ENCODE results near the gene TCF19. TPM values are rescaled to one million over a fixed set of nuclear protein-coding genes. Genes with fewer than 3 reads are reported as not detected.
A peak's percentile ranks its signal among the peaks of the same experiment; 100 is the strongest.
"Not testable (repeated sequence)": the region's sequence is repeated elsewhere in the genome, so short reads cannot be mapped to it uniquely, and the experiment has no call there.

The TCF19 gene
- total and polyA plus RNA-seq, 8 donors = 5.0 to 16.1 (median 7.4) TPM

DNA sequence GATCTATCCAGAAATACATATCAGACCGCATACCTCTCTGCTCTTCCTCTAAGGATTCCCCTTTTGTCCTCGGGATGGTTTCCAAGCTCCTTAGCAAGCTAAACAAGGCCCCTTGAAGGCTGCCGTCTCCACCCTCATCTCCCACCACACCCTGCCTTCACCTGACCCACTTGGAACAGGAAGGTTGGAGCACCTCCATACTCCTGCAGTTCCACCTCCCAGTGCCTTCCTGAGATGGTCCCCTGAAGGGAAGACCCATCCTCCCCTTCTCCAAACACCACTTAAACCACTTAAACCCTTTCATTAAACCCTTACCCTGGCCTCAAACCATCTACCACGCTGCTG is 20.6 kb downstream of the TCF19 start:
- DNase-seq = no peak
- Histone ChIP-seq H3K4me3 (peak overlapping the region in 1 of 4 donors; percentile 31), H3K9me3 (no peaks in the 10 kb centered on the region), H3K4me1 (peaks cover 32 to 55% (median 47%) of the 10 kb centered on the region in 4 donors), H3K36me3 (peaks cover 0 to 37% (median 26%) of the 10 kb centered on the region in 4 donors), H3K27me3 (no peaks in the 10 kb centered on the region), H3K27ac (peak overlapping the region in 4 of 5 donors; percentile 15 to 58 (median 46))
- WGBS, 5 donors = 41 to 69% (median 53%) methylated on average over 4 of the region's 4 CpGs
- intact Hi-C loops (cut with DNase I; ENCODE audit: low total_unique reads) = no loop called here
- TF ChIP-seq POLR2AphosphoS5 (IDR thresholded peaks at IDR 0.05) (no peak), POLR2A (IDR thresholded peaks at IDR 0.05) (no peak), EP300 (IDR thresholded peaks at IDR 0.05) (no peak)
- TF ChIP-seq, protein P1, sequence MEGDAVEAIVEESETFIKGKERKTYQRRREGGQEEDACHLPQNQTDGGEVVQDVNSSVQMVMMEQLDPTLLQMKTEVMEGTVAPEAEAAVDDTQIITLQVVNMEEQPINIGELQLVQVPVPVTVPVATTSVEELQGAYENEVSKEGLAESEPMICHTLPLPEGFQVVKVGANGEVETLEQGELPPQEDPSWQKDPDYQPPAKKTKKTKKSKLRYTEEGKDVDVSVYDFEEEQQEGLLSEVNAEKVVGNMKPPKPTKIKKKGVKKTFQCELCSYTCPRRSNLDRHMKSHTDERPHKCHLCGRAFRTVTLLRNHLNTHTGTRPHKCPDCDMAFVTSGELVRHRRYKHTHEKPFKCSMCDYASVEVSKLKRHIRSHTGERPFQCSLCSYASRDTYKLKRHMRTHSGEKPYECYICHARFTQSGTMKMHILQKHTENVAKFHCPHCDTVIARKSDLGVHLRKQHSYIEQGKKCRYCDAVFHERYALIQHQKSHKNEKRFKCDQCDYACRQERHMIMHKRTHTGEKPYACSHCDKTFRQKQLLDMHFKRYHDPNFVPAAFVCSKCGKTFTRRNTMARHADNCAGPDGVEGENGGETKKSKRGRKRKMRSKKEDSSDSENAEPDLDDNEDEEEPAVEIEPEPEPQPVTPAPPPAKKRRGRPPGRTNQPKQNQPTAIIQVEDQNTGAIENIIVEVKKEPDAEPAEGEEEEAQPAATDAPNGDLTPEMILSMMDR (IDR thresholded peaks at IDR 0.05) = no peak

- DNase-seq = no peak
- H3K27me3 ChIP-seq = no peaks in the 10 kb centered on the region
- peak overlapping the region in 3 of 4 donors; percentile 12 to 47 (median 32) for H3K4me3 ChIP-seq
- H3K9me3 ChIP-seq = no peaks in the 10 kb centered on the region
- TF ChIP-seq POLR2A (IDR thresholded peaks at IDR 0.05) (no peak), POLR2AphosphoS5 (IDR thresholded peaks at IDR 0.05) (no peak), EP300 (IDR thresholded peaks at IDR 0.05) (no peak)
- TF ChIP-seq, protein P1 (IDR thresholded peaks at IDR 0.05) = no peak
- intact Hi-C loops (cut with DNase I; ENCODE audit: low total_unique reads) = no loop called here
- 90 to 98% (median 95%) methylated on average over 8 of the region's 8 CpGs for WGBS, 5 donors
- peaks cover 33 to 55% (median 47%) of the 10 kb centered on the region in 4 donors for H3K4me1 ChIP-seq
- H3K36me3 ChIP-seq = peaks cover 0 to 34% (median 20%) of the 10 kb centered on the region in 4 donors
- H3K27ac ChIP-seq = peak overlapping the region in 2 of 5 donors; percentile 52 to 55
Measured at GRCh38 chr6:31179896-31180295, 21.5 kb downstream of the TCF19 start.

GRCh38 chr6:31180500-31180899 is 22.1 kb downstream of the TCF19 start:
- DNase-seq = peak in 1 of 2 donors; percentile 80
- H3K36me3 ChIP-seq = peaks cover 0 to 28% (median 14%) of the 10 kb centered on the region in 4 donors
- TF ChIP-seq EP300 (IDR thresholded peaks at IDR 0.05) = no peak
- peak in 1 of 3 donors; percentile 10 for TF ChIP-seq POLR2AphosphoS5 (IDR thresholded peaks at IDR 0.05)
- TF ChIP-seq, protein P1 (IDR thresholded peaks at IDR 0.05) = no peak
- no peak for TF ChIP-seq POLR2A (IDR thresholded peaks at IDR 0.05)
- no peaks in the 10 kb centered on the region for H3K9me3 ChIP-seq
- H3K4me3 ChIP-seq = peak overlapping the region; percentile 12 to 47 (median 22)
- peak overlapping the region in 2 of 5 donors; percentile 52 to 55 for H3K27ac ChIP-seq
- intact Hi-C loops (cut with DNase I; ENCODE audit: low total_unique reads) = no loop called here
- H3K4me1 ChIP-seq = peaks cover 33 to 51% (median 46%) of the 10 kb centered on the region in 4 donors
- WGBS, 5 donors = 53 to 85% (median 78%) methylated on average over 20 to 26 of the region's 26 CpGs
- no peaks in the 10 kb centered on the region for H3K27me3 ChIP-seq

DNA sequence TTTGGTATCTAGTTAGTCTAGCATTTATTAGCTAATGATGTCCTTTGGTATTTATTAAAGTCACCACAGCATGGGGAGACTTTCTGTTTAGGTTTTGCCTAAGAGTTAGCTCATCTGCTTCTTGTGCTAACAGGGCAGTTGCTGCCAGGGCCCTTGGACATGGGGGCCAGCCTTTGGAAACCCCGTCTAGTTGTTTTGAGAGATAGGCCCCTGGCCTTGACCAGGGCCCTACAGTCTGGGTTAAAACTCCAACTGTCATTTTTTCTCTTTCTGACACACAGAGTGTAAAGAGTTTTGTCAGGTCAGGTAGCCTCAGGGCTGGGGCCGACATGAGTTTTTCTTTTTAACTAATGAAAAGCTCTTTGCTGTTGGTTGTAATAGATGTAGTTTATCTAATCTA is 24.9 kb downstream of the TCF19 start:
- DNase-seq; H3K9me3 ChIP-seq; H3K27me3 ChIP-seq; intact Hi-C loops (cut with DNase I; ENCODE audit: low total_unique reads): not testable (repeated sequence)
- H3K4me3 ChIP-seq = peak overlapping the region; percentile 30 to 45 (median 36)
- H3K27ac ChIP-seq = peak overlapping the region in 3 of 5 donors; percentile 17 to 96 (median 29)
- WGBS, 5 donors = 30 to 86% (median 37%) methylated on average over 2 of the region's 2 CpGs
- peaks cover 27 to 32% (median 30%) of the 10 kb centered on the region in 4 donors for H3K4me1 ChIP-seq
- H3K36me3 ChIP-seq = peaks cover 0 to 13% (median 6%) of the 10 kb centered on the region in 4 donors

- 28 to 57% (median 52%) methylated on average over 6 of the region's 6 CpGs for WGBS, 5 donors
Measured at GRCh38 chr6:31183859-31184258, 25.5 kb downstream of the TCF19 start.

More at GRCh38 chr6:31183859-31184258, 25.5 kb downstream of the TCF19 start:
- Histone ChIP-seq H3K27ac (peak overlapping the region; percentile 3 to 96 (median 29)), H3K4me3 (peak overlapping the region; percentile 30 to 45 (median 36)), H3K36me3 (peaks cover 0 to 13% (median 6%) of the 10 kb centered on the region in 4 donors), H3K4me1 (peaks cover 23 to 30% (median 24%) of the 10 kb centered on the region in 4 donors)
- H3K9me3 ChIP-seq; intact Hi-C loops (cut with DNase I; ENCODE audit: low total_unique reads); DNase-seq; H3K27me3 ChIP-seq: not testable (repeated sequence)

All from stomach (tissue), 9 donors.